ENCODE measurements around the gene GLTP.

GRCh38 chr12:109875572-109876131, 4.7 kb downstream of the GLTP start:
- no peak for TF ChIP-seq ELK1 (IDR thresholded peaks at IDR 0.05; ENCODE audit: borderline replicate concordance, low read depth, low read length)
- no peak for TF ChIP-seq POLR2A (IDR thresholded peaks at IDR 0.05; ENCODE audit: low read depth, low read length)
- TF ChIP-seq CTCF (conservative IDR thresholded peaks at IDR 0.05; ENCODE audit: low read depth, low read length), result no peak
